Measurements from ENCODE around the gene GSK3B.

The GSK3B gene

DNA sequence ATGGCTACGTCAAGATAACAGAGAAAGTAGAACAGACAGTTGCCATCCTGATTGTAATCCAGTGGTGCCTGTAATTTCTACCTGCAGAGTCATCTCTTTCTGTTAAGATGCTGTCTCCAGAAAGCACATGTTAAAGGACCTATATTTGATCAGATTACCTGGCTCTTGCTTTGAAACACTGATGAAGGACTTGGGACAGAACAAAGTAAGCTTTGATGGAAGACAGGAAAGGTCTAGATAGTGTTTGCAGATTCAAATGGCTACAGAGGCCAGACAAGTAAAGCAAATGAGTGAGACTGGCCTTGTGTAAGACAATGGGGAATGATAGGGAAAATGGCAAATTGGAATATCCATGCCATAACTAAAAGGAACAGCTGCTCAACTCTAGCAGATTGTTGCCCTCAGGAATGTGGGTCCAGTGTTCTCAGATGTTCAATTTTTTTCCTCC lies 1.8 kb upstream of the GSK3B start:
- DNase-seq (ENCODE audit: low read depth in 3 of 3) = no peak

DNA sequence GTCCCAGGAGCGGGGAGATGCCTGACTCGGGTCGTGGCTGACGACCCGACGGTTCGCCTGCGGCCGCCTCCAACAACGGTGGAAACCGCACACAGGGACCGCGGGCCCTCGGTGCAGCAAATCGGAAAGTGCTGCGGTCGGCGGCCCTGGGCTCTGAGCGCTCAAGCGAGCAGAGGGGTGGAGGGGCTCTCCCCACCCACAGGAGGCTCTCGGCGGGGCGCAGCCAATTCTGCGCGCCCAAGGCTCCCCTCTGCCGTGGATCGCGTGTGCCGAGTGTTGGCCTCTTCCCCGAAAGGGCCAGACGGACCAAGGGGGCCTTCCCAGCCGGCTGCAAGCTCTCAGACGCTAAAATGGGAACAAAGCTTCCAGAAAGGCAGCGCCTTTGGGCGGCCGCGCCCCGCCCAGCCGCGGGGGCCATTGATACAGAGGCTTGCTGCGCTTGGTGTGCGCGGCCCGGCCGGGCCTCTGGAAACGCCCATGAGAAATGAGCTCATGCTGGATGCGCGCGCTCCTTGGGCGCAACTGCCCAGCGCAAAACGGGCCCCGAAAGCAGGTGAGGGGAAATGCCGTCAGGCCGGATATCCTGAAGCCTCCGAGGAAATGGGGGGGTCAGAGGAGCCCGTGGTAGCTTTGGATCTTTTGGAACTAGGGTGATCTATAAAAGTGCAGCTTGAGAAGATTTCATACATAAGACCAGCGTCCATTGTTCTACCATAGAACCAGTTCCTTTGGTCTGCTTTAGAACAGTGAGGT lies 1.2 kb upstream of the GSK3B start:
- DNase-seq (ENCODE audit: low read depth in 3 of 3) = peak; percentile 70 to 84 (median 80)

DNA sequence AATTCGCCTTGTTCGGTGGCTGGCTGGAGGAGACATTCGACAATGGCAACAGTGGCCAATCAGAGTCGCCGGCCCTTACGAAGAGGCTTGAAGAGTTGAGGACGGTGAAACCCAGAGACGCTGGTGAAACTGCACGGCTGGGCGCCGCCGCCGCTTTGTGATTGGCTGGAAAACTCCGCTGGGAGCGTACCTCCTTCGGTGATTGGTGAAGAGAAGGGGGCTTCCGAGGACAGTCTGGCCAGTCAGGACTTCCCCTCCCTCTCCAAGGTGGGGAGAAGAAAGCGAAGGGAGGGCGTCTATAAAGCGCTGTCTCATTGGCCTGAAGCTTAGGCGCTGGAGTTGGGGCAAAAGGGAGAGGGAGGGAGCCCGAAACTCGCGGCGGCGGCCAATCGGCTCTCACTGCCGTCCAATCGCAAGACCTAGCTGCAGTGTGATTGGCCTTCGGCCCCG lies 554 bp upstream of the GSK3B start:
- peak; percentile 82 to 98 (median 97) for DNase-seq (ENCODE audit: low read depth in 3 of 3)

DNA sequence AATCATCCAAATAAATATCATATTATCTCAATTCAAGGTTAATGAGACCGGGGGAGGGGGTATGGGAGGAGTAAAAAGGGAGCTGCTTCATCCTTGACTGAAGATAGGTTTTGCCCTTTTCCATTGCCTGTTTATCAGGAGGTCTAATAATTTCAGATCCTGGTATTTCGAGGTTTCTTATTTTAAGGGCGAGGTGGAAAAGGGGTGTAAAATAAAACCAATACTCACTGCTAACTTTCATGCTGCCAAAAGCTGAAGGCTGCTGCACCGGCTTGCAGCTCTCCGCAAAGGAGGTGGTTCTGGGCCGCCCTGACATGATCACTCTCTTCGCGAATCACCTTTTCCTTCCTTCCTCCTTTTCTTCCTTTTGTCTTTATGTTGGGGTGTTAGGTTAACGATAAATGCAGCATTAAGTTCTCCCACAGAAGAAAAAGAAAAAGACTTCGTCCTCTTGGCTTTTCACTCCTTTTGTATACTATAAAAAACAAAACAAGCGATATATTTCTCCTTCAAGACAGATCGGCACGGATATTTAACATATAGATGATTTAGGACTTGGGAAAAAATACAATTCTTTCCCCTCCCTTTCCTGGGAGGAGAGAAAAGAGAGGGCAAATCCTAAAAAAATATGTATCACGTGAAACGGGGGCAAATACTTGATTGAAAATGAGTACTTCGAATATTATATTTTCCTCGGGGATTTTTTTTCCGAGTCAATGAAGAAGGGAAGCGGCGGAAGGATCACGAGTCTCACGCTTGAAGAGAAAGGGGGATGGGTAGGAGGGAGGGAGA lies 932 bp downstream of the GSK3B start:
- peak in 1 of 3 donors; percentile 19 for DNase-seq (ENCODE audit: low read depth in 3 of 3)

DNA sequence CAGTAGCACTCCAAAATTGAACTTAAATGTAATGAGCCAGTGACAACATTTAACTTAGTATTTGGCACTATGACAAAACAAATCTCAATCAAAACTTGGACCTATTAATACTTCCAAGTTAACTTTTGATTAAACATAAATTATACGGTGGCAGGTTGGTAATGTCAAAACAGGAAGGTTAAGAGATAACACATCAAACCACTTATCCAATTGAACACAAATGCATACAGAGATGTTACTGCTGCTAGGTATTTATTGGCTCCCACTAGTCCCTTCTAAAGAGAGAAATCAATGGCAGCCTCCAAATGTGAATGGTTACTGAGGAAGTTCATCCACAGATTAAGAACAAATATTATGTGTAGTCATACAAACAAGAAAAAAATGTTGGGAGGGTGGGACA lies 1.8 kb downstream of the GSK3B start:
- DNase-seq (ENCODE audit: low read depth in 3 of 3) = no peak

DNA sequence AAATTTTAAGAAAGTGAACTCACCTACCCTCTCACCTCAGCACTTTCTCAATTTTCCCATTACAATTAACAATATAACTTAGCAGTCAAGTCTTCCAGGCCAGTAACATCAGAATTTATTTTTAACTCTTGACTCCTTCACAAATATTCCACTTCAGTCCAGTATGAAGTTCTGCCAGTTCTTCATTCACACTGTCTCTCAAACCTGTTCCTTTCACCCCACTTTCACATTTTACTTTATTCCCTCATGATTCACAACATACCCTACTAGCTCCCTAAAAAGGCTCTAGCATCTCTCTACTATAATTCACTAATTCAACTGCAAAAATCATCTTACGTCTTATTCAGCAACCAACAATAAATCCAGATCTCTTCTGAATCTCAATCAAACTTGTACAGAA lies 3.8 kb downstream of the GSK3B start:
- no peak for DNase-seq (ENCODE audit: low read depth in 3 of 3)

DNA sequence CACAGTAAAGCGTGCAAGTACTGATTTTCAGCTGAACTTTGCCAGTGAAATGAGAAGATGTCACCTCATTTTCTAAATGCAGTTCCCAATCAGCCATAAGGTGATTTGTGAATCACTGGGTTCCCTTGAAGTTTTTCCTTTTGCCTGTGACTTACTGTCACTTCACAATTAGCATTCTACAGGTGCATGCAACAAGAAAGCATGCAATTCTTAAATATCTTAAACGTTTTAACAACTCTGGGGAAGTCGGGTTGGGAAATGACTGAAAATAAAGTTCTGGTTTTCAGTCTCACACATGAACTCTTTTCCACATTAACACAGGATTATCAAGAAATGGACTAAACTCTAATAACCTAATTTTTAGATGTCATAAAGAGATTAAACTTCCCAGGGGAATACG lies 5.2 kb downstream of the GSK3B start:
- no peak for DNase-seq (ENCODE audit: low read depth in 3 of 3)

DNA sequence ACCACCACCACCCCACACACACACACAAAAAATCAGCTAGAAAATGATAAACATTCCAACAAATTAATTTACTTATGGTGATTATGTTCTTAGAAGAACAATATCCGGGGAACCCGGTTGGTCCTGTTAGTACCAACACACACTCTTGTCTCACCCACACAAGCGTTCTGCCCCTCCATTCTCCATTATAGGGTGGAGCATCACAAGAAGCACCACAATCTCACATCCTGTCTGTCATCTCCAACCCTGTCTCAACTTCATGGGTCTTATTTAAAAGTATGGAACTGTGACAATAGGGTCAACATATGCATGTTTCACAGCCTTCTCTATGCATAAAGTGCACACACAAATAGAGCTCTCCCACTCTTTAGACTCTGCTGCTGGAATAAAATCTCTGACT lies 5.6 kb downstream of the GSK3B start:
- no peak for DNase-seq (ENCODE audit: low read depth in 3 of 3)

DNA sequence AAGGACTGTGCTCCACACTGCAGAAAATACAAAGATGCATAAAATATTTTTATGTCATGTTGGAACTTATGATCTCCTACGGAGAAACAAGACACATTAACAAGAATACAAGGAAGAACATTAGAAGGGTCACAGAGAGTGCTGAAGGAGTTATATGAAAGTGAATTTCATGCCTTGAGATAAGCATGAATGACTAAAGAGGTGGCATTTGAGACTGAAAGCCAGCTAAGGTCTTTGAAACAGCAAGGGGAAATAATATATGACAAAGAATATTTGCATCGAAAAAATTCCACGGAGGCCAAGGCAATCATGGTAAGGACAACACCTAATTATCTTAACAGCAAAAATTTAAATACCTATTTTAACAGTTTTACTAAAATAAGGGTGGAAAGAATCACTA lies 12.5 kb downstream of the GSK3B start:
- DNase-seq (ENCODE audit: low read depth in 3 of 3) = no peak

DNA sequence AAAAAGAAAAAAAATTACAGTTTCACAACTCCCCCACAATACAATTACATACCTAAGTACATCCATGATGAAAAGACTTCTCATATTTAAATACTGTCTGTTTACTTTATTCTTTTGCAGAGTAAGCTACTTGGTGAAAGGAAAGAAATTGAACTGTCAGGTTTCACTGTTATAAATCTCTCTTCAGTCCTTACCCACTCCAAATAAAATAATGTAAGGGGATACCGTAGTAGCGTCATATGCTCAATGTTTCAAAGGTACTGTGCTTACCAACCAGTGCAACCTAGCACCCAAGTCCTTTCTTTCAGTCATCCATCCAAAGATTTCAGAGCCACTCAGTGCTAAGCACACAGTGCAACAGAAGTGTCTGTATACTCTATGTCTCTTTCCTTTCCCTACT lies 13.4 kb downstream of the GSK3B start:
- no peak for DNase-seq (ENCODE audit: low read depth in 3 of 3)

DNA sequence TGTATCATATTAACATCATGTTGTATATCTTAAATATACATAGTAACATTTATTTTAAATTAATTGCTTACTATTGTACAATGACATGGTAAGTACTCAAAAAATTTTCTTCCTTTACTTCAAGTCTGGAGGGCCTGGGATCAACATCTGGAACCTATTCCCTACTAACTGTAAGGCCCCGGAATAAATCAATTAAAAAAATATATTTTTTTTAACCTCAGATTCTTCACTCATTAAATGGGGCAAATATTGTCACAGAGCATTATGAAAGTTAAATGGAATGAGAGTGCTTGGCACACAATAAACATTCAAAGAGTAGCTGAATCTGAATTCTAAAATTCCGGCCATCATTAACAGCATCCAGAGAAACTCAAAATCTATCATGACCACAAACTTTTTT lies 16.5 kb downstream of the GSK3B start:
- no peak for DNase-seq (ENCODE audit: low read depth in 3 of 3)

DNA sequence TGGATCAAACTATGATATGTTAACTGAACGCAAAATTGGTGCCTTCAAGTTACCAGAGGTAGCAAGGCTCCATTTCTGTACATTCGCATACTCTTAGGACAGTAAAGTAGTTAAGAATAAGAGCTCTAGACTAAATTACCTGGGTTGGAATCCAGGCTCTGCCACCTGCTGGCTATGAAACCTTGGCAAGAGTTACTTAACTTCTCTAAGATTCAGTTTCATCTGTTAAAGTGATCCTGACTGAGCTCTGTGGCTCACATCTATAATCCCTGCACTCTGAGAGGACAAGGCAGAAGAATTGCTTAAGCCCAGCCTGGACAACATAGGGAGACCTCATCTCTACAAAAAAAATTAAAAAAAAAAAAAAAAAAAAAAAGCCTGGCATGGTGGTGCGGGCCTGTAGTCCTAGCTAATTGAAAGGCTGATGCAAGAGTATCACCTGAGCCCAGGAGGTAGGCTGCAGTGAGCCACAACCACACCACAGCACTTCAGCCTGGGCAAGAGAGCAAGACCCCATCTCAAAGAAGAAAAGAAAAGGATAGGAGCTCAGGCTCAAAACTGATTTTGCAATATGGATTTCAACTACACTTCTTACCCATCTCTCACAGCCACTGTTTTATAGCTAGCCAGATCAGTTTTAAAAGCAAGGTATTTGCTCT lies 21.3 kb downstream of the GSK3B start:
- no peak for DNase-seq (ENCODE audit: low read depth in 3 of 3)

DNA sequence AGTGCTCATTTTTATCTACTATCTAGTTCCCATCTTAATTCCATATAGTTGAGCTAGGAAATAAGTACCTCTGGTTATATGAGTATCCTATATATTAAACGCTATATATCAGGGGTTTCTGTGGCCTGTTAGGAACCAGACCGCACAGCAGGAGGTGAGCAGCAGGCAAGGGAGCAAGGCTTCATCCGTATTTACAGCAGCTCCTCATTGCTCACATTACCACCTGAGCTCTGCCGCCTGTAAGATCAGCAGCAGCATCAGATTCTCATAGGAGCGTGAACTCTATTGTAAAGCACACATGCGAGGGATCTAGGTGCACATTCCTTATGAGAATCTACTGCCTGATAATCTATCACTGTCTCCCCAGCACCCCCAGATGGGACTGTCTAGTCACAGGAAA lies 23.0 kb downstream of the GSK3B start:
- no peak for DNase-seq (ENCODE audit: low read depth in 3 of 3)

DNA sequence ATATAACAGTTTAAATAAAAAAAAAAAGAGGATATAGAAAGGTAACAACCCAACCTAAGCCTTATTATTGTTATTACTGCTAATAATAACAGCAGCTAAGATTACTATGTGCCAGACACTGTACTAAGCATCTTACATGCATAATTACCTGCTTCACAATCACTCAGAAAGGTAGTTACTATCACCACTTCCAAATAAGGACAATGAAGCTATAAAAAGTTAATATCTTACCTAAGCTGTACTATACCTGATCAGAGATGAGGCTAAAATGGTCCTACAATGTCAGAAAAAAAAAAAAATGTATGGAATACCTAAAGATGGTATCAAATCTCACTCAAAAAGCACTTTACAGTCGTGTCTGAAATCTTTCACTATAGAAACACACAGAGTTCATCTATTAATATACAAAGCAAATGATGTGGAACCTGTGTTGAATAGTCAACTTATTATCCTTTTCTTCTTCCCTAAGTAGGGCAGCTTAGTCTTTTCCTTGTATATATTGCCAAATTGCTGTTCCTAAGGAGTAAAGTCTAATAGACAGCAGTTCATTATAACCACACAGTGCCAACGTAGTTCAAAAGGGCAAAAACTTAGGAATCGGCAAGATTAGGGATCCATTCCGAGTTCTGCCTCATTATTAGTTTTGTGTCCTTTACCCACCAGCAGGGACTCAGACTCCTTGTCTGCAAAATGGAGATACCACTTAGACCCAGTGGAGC lies 23.8 kb downstream of the GSK3B start:
- DNase-seq (ENCODE audit: low read depth in 3 of 3) = no peak

DNA sequence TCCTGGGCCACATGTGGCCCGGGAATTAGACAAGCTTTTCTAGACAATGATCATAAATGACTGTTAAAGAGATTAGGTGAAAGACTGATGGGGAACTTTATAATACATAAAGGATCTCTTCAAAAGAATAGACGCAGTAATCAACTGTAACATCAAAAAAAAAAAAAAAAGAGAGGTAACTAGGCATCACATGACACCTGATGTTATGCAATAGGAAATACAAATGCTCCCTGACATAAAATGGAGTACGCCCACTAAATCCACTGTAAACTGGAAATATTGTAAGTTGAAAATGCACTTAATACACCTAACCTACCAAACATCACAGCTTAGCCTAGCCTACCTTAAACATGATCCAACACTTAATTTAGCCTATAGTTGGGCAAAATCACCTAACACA lies 27.2 kb downstream of the GSK3B start:
- no peak for DNase-seq (ENCODE audit: low read depth in 3 of 3)

DNA sequence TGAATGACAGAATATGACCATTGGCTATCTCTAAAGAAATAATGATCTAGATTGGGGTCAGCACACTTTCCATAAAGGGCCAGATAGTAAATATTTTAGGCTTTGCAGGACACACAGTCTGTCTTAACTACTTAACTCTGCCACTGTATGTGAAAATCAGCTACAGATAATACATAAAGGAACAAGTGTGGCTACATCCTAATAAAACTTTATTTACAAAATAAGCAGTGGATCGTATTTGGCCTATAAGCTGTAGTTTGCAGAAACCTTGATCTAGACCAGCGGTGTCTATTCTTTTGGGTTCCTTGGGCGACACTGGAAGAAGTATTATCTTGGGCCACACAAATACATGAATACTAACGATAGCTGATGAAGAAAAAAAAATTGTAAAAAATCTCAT lies 27.6 kb downstream of the GSK3B start:
- no peak for DNase-seq (ENCODE audit: low read depth in 3 of 3)

DNA sequence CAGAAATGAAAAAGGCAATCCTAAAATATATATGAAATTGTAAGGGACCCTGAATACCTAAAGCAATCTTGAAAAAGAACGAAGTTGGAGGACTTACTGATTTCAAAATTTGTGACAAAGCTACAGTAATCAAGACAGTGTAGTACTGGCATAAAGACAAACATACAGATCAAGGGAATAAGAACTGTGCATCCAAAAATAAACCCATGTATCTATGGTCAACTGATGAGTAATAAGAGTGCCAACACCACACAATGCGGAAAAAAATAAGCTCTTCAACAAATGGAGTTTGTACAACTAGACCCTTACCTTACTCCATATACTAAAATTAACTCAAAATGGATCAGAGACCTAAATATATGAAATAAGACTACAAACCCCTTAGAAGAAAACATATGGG lies 29.6 kb downstream of the GSK3B start:
- no peak for DNase-seq (ENCODE audit: low read depth in 3 of 3)

DNA sequence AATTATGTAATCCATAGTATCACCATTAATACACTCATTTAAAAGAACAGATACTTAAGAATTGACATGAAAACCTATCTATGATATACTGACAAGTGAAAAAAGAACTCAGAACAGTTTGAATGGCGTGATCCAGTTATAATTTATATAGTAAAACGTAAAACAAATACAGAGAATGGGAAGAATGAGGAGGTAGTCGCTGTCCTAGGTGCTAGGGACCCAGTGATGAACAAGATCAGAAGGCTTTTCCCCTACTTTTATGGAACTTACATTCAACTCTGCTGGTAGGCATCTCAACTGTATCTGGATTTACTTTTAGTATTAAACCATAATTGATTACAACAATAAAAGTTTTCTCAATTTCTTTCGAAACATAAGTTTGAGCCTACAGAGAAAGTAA lies 31.8 kb downstream of the GSK3B start:
- DNase-seq (ENCODE audit: low read depth in 3 of 3) = no peak

DNA sequence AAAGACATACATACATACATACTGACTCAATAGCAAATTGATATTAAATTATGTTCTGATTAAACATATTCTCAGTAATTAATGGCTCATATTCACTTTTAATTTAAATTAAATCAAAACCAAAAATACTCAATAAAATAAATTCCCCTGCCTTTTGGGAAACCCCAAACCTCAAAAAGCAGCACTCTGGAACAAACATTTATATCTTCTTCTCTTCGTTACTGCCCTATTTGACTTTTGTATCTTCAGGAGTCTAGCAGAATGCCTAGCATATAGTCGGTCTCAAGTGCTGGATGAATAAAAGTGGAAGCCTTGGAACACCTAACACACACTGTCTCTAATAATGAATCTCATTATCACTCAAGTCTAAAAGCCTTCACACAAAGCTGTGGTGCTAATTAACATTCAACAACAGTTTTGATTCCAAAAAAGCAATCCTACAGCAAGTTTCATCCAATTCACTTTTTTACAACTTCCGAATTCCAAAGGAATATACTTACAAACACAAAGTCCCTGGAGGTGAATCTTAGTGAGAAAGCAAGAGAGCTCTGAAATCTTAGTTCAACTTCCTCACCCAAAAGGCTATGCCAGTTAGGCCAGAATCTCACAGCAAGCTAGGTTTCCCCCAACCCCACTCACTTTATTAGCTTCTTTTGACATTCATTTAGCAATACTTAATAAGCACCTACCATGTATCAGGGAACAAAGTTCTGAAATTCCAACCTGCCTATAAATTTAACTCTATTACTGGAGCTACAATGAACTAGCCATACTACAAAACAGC lies 35.0 kb downstream of the GSK3B start:
- no peak for DNase-seq (ENCODE audit: low read depth in 3 of 3)

DNA sequence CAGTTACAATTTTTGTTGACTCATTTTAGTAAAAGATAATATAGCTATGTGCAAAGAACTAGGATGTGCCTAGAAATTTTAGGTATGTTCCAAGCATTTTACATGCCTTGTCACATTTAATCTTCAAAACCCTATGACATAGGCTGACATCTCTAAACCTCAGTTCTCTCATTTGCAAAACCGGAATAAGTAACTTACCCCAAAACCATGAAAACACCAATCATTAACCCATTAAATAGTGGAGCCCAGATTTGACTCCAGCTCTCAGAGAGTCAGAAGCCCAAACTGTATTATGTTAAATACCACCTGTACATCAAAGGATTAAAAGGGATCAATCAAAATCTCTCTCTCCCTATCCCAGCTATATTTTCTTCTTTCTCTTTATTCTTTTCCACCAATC lies 36.6 kb downstream of the GSK3B start:
- DNase-seq (ENCODE audit: low read depth in 3 of 3) = no peak

DNA sequence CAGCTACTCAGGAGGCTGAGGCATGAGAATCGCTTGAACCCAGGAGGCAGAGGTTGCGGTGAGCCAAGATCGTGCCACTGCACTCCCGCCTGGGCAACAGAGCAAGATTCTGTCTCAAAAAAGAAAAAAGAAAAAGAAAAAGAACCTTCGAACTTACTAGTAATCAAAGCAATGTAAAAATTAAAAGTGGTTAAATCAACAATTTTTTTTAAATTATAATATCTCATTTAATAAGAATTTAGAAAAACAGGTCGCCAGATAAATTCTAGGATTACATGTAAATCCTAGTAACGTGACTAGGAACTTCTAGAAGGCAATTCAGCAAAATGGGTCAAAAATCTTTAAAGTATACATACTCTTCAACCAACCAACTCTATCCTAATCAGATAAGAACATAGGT lies 37.2 kb downstream of the GSK3B start:
- no peak for DNase-seq (ENCODE audit: low read depth in 3 of 3)

All from stimulated activated CD4-positive, alpha-beta T cell treated with anti-CD3 and anti-CD28 coated beads, TNF-alpha, amount 100 ng/mL, for 48 hours (primary cell).